ENCODE data around the gene ESM1. TPM values are rescaled to one million over a fixed set of nuclear protein-coding genes. Genes with fewer than 3 reads are reported as not detected.
A peak's percentile ranks its signal among the peaks of the same experiment; 100 is the strongest.

Gene ESM1
- total and polyA plus RNA-seq, 2 of the 8 experiments (the other 6 are each of a cell fraction or from before 2014, with no cell fraction given), result not detected

DNA sequence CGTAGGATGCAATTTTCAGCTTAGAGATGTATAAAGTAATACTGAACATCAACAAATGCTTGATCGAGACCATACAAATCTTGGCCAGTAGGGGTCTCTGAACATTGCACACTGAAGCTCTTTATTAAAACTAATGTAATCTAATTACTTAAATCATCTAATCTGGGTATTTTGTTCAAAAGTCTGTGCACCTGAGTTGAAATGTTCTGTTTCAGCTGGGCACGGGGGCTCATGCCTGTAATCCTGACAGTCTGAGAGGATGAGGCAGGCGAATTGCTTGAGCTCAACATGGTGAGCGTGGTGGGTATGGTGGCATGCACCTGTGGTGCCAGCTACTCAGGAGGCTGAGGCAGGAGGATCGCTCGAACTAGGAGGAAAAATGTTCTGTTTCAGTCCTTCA lies 41.0 kb downstream of the ESM1 start:
- Histone ChIP-seq H3K79me1 (ENCODE audit: low read depth, low read length) (no peaks in the 10 kb centered on the region), H4K20me1 (replicated peaks in 1 of 2; ENCODE audit: control insufficient read depth in 1 of 2, insufficient read depth in 2 of 2, low read length in 2 of 2) (no peaks in the 10 kb centered on the region), H3K36me3 (ENCODE audit: control insufficient read depth in 2 of 4, insufficient read depth in 4 of 4, low read length in 3 of 4) (no peaks in the 10 kb centered on the region; a peak in 1 of 8 replicates), H3K4me3 (ENCODE audit: extremely low read depth in 1 of 4, insufficient read depth in 2 of 4, low read depth in 3 of 4, low read length in 4 of 4) (no peak overlapping the region), H3K23me2 (ENCODE audit: low read depth, low read length) (no peaks in the 10 kb centered on the region), H4K5ac (ENCODE audit: insufficient read length, low read depth, low read length) (no peak overlapping the region), H2AK5ac (ENCODE audit: low read depth, low read length) (no peak overlapping the region), H3K23ac (ENCODE audit: insufficient read length) (no peak overlapping the region), H3K9me3 (ENCODE audit: insufficient read depth in 2 of 2, low read depth in 1 of 2, low read length in 1 of 2) (no peaks in the 10 kb centered on the region), H3K56ac (replicated peaks; ENCODE audit: insufficient read length, low read depth, low read length) (no peak overlapping the region), H3K14ac (ENCODE audit: insufficient read length) (no peak overlapping the region), H2BK15ac (ENCODE audit: low read length) (no peak overlapping the region), H3K9ac (replicated peaks in 1 of 4; ENCODE audit: extremely low read depth in 1 of 4, low read depth in 3 of 4, low read length in 3 of 4) (no peak overlapping the region), H3K4me2 (ENCODE audit: insufficient read depth in 1 of 2, low read depth in 2 of 2, low read length in 2 of 2) (no peak overlapping the region), H3K4ac (replicated peaks; ENCODE audit: insufficient read length, low read depth, low read length) (no peak overlapping the region), H3K79me2 (ENCODE audit: control insufficient read depth in 1 of 2, insufficient read depth in 2 of 2, low read length in 2 of 2) (no peaks in the 10 kb centered on the region), H2BK12ac (ENCODE audit: low read depth, low read length) (no peak overlapping the region), H3K27ac (ENCODE audit: low read depth, low read length) (no peak overlapping the region), H3K4me1 (replicated peaks in 1 of 4; ENCODE audit: control insufficient read depth in 3 of 4, insufficient read depth in 4 of 4, low read length in 3 of 4) (no peaks in the 10 kb centered on the region), H2BK20ac (ENCODE audit: low read length) (no peak overlapping the region), H3K18ac (ENCODE audit: extremely low read depth, low read length) (no peak overlapping the region), H2BK120ac (replicated peaks; ENCODE audit: low read depth, low read length) (no peak overlapping the region), H4K91ac (replicated peaks; ENCODE audit: insufficient read length, low read length) (no peak overlapping the region), H2AFZ (ENCODE audit: low read length) (no peak overlapping the region), H3K27me3 (replicated peaks in 1 of 4; ENCODE audit: control insufficient read depth in 3 of 4, extremely low read depth in 1 of 4, insufficient read depth in 3 of 4, low read length in 3 of 4) (no peaks in the 10 kb centered on the region), H4K8ac (ENCODE audit: extremely low read depth, insufficient read depth, low read length) (no peak overlapping the region), H2BK5ac (ENCODE audit: low read depth, low read length) (no peak overlapping the region)
- WGBS, 2 experiments (ENCODE audit: extremely low coverage in 1 of 2, insufficient coverage in 1 of 2, insufficient read length in 1 of 2, insufficient replicate concordance in 2 of 2, low coverage in 1 of 2, low lambda C conversion rate in 2 of 2, missing lambda C conversion rate in 1 of 2), result 86% methylated on average over 7 of the region's 7 CpGs; no CpG with 5 or more reads in 1 of the 2 experiments
- POLR2A ChIA-PET (ENCODE audit: partially characterized antibody), result no interaction called here
- CTCF ChIA-PET (ENCODE audit: partially characterized antibody), result interaction anchor here (0.6 to 10.5 kb wide), 66 partner anchors 9 to 1373 kb away, joined by 3 to 144 read pairs (median 3); partner anchors contain the start of gene GPX8
- DNase-seq (ENCODE audit: low read depth in 1 of 2, low spot score in 2 of 2), result no peak
- peak; percentile 7 for FAIRE-seq
- TF ChIP-seq GTF2F1 (IDR thresholded peaks at IDR 0.05; ENCODE audit: borderline replicate concordance, low read depth, low read length) (no peak), YY1 (IDR thresholded peaks at IDR 0.05; ENCODE audit: low read depth, low read length) (no peak), SP4 (IDR thresholded peaks at IDR 0.05; ENCODE audit: low read length) (no peak), RAD21 (IDR thresholded peaks at IDR 0.05 in 1 of 2, conservative IDR thresholded peaks at IDR 0.05 in 1 of 2; ENCODE audit: low read depth in 2 of 2, low read length in 2 of 2) (peak; percentile 34 to 38; a peak in 3 of 4 replicates)
- TF ChIP-seq, protein P1, sequence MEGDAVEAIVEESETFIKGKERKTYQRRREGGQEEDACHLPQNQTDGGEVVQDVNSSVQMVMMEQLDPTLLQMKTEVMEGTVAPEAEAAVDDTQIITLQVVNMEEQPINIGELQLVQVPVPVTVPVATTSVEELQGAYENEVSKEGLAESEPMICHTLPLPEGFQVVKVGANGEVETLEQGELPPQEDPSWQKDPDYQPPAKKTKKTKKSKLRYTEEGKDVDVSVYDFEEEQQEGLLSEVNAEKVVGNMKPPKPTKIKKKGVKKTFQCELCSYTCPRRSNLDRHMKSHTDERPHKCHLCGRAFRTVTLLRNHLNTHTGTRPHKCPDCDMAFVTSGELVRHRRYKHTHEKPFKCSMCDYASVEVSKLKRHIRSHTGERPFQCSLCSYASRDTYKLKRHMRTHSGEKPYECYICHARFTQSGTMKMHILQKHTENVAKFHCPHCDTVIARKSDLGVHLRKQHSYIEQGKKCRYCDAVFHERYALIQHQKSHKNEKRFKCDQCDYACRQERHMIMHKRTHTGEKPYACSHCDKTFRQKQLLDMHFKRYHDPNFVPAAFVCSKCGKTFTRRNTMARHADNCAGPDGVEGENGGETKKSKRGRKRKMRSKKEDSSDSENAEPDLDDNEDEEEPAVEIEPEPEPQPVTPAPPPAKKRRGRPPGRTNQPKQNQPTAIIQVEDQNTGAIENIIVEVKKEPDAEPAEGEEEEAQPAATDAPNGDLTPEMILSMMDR (IDR thresholded peaks at IDR 0.05; ENCODE audit: control extremely low read depth in 1 of 3, insufficient read depth in 1 of 3, low read depth in 1 of 3, low read length in 3 of 3), result peak in 2 of 3 experiments; percentile 24 to 51; a peak in 2 of 4 replicates

Data from H1 (cell line).